NOMO-1 (cell line): ENCODE measurements around the gene SCN9A.
A peak's percentile ranks its signal among the peaks of the same experiment; 100 is the strongest.

Experiments
- DNase-seq, 2 experiments: peaks; one replicate each; lab custom pipeline; 2025; ENCODE audit not compliant: unreplicated experiment in 2 of 2; lab: John Stamatoyannopoulos, UW

Gene SCN9A

GRCh38 chr2:166375736-166376487, at the start of gene SCN9A:
Gene SCN9A (minus strand): TSS chr2:166375944. CDS start chr2:166311756, 64,188 bp downstream.
- DNase-seq, result peak; percentile 29 to 32

- DNase-seq, result no peak
Observed at GRCh38 chr2:166424841-166425240, 49.1 kb upstream of the SCN9A start.

GRCh38 chr2:166419616-166419934, 43.8 kb upstream of the SCN9A start:
- DNase-seq, result no peak

- no peak for DNase-seq
Observed at GRCh38 chr2:166418853-166419615, 43.3 kb upstream of the SCN9A start.

GRCh38 chr2:166417669-166418068, 41.9 kb upstream of the SCN9A start:
- DNase-seq, result peak in 1 of 2 experiments; percentile 22

GRCh38 chr2:166413255-166413654, 37.5 kb upstream of the SCN9A start:
- peak in 1 of 2 experiments; percentile 57 for DNase-seq

GRCh38 chr2:166411473-166412230, 35.9 kb upstream of the SCN9A start:
- DNase-seq, result no peak

- DNase-seq, result no peak
Observed at GRCh38 chr2:166410828-166411472, 35.2 kb upstream of the SCN9A start.

GRCh38 chr2:166407746-166408145, 32.0 kb upstream of the SCN9A start:
- peak; percentile 6 to 27 for DNase-seq

- no peak for DNase-seq
Observed at GRCh38 chr2:166406374-166406773, 30.6 kb upstream of the SCN9A start.

- DNase-seq, result no peak
Observed at GRCh38 chr2:166405569-166405926, 29.8 kb upstream of the SCN9A start.

GRCh38 chr2:166404831-166405568, 29.3 kb upstream of the SCN9A start:
- no peak for DNase-seq

- no peak for DNase-seq
Observed at GRCh38 chr2:166394245-166394644, 18.5 kb upstream of the SCN9A start.

GRCh38 chr2:166393008-166393407, 17.3 kb upstream of the SCN9A start:
- no peak for DNase-seq

GRCh38 chr2:166388481-166389070, 12.8 kb upstream of the SCN9A start:
- DNase-seq, result no peak

- no peak for DNase-seq
Observed at GRCh38 chr2:166385313-166385712, 9.6 kb upstream of the SCN9A start.

GRCh38 chr2:166384774-166385173, 9.0 kb upstream of the SCN9A start:
- DNase-seq, result no peak

GRCh38 chr2:166382448-166382847, 6.7 kb upstream of the SCN9A start:
- DNase-seq, result no peak

GRCh38 chr2:166380615-166381014, 4.9 kb upstream of the SCN9A start:
- DNase-seq, result no peak

- no peak for DNase-seq
Observed at GRCh38 chr2:166376873-166377272, 1.1 kb upstream of the SCN9A start.
